ENCODE measurements around the gene KDM4B. TPM values are rescaled to one million over a fixed set of nuclear protein-coding genes. Genes with fewer than 3 reads are reported as not detected.

The KDM4B gene
- polyA plus RNA-seq, 1 of the 3 experiments (the other 2 are of a cell fraction): 12.2 TPM

GRCh38 chr19:5023128-5023571, 54.2 kb downstream of the KDM4B start:
- POLR2A ChIA-PET: interaction anchor here (0.5 kb wide), 1 partner anchor 128 kb away, joined by 3 read pairs; no protein-coding TSS in a partner anchor
- no peak for DNase-seq
- peaks cover 59% of the 10 kb centered on the region for H4K20me1 ChIP-seq (ENCODE audit: insufficient read depth)

GRCh38 chr19:5024282-5024681, 55.4 kb downstream of the KDM4B start:
- WGBS (ENCODE audit: low lambda C conversion rate): 67% methylated on average over 1 of the region's 10 CpGs
- H3K4me1 ChIP-seq (ENCODE audit: control insufficient read depth in 1 of 2, insufficient read depth in 2 of 2, low read depth in 1 of 2, low read length in 1 of 2): peaks cover 0 to 3% of the 10 kb centered on the region in 2 experiments; a peak in 1 of 4 replicates
- H4K20me1 ChIP-seq (ENCODE audit: insufficient read depth): peaks cover 62% of the 10 kb centered on the region
- H3K9ac ChIP-seq: no peak overlapping the region
- no peaks in the 10 kb centered on the region for H3K9me2 ChIP-seq
- H2AFZ ChIP-seq (ENCODE audit: low read depth): no peak overlapping the region
- H3K4me2 ChIP-seq: no peak overlapping the region
- H3K27me3 ChIP-seq (ENCODE audit: insufficient read depth): no peaks in the 10 kb centered on the region
- CTCF ChIA-PET: interaction anchor here (0.5 to 3.4 kb wide), 3 partner anchors 12 to 113 kb away, joined by 3 to 18 read pairs (median 3); no protein-coding TSS in a partner anchor
- no peak overlapping the region for H3K4me3 ChIP-seq (ENCODE audit: low read depth in 2 of 2, low read length in 1 of 2)
- H3K27ac ChIP-seq (ENCODE audit: low read depth in 2 of 2, low read length in 1 of 2): no peak overlapping the region
- no peak for DNase-seq
- peaks cover 82% of the 10 kb centered on the region for H3K79me2 ChIP-seq (ENCODE audit: insufficient read depth)
- no peaks in the 10 kb centered on the region for H3K9me3 ChIP-seq
- no peaks in the 10 kb centered on the region for H3K36me3 ChIP-seq (replicated peaks in 1 of 2; ENCODE audit: control insufficient read depth in 1 of 2, insufficient read depth in 2 of 2, low read length in 1 of 2)
- POLR2A ChIA-PET: no interaction called here
- H3F3A ChIP-seq (replicated peaks; ENCODE audit: insufficient read depth): no peaks in the 10 kb centered on the region
- TF ChIP-seq MEF2A (IDR thresholded peaks at IDR 0.05; ENCODE audit: borderline replicate concordance, low read depth) (no peak), FOSL2 (IDR thresholded peaks at IDR 0.05; ENCODE audit: borderline replicate concordance, low read depth) (no peak), USF1 (IDR thresholded peaks at IDR 0.05; ENCODE audit: borderline replicate concordance, low read depth) (no peak), GATA2 (CRISPR knock-in tag; IDR thresholded peaks at IDR 0.05) (no peak), FOXJ3 (CRISPR knock-in tag; IDR thresholded peaks at IDR 0.05) (no peak), RFX5 (IDR thresholded peaks at IDR 0.05; ENCODE audit: low read length) (no peak), IRF3 (IDR thresholded peaks at IDR 0.05; ENCODE audit: low read depth, low read length) (no peak), EZH2phosphoT487 (IDR thresholded peaks at IDR 0.05; ENCODE audit: borderline replicate concordance, low read depth) (no peak), YY1 (IDR thresholded peaks at IDR 0.05; ENCODE audit: low read depth) (no peak)

More at GRCh38 chr19:5023128-5023571, 54.2 kb downstream of the KDM4B start:
- H3K4me2 ChIP-seq: no peak overlapping the region
- H3K36me3 ChIP-seq (replicated peaks in 1 of 2; ENCODE audit: control insufficient read depth in 1 of 2, insufficient read depth in 2 of 2, low read length in 1 of 2): peaks cover 0 to 1% of the 10 kb centered on the region in 2 experiments
- H3K27ac ChIP-seq (ENCODE audit: low read depth in 2 of 2, low read length in 1 of 2): no peak overlapping the region
- peaks cover 72% of the 10 kb centered on the region for H3K79me2 ChIP-seq (ENCODE audit: insufficient read depth)
- H3F3A ChIP-seq (replicated peaks; ENCODE audit: insufficient read depth): peaks cover under 1% of the 10 kb centered on the region
- H3K9ac ChIP-seq: no peak overlapping the region
- no peaks in the 10 kb centered on the region for H3K27me3 ChIP-seq (ENCODE audit: insufficient read depth)
- no peak overlapping the region for H3K4me3 ChIP-seq (ENCODE audit: low read depth in 2 of 2, low read length in 1 of 2)
- WGBS (ENCODE audit: low lambda C conversion rate): 83% methylated on average over 6 of the region's 19 CpGs
- peaks cover 0 to 3% of the 10 kb centered on the region in 2 experiments; a peak in 1 of 4 replicates for H3K4me1 ChIP-seq (ENCODE audit: control insufficient read depth in 1 of 2, insufficient read depth in 2 of 2, low read depth in 1 of 2, low read length in 1 of 2)
- no peak for TF ChIP-seq ZBTB33 (IDR thresholded peaks at IDR 0.05; ENCODE audit: borderline replicate concordance, low read depth)
- TF ChIP-seq NRF1 (IDR thresholded peaks at IDR 0.05; ENCODE audit: low read depth, low read length): no peak
- no peak for TF ChIP-seq POLR2AphosphoS5 (IDR thresholded peaks at IDR 0.05; ENCODE audit: low read depth, low read length)
- TF ChIP-seq NFIC (IDR thresholded peaks at IDR 0.05; ENCODE audit: borderline replicate concordance): no peak
- no peak for TF ChIP-seq JUND (IDR thresholded peaks at IDR 0.05)
- no peak for TF ChIP-seq USF2 (IDR thresholded peaks at IDR 0.05; ENCODE audit: borderline replicate concordance, low read depth, low read length)
- TF ChIP-seq FOXM1 (IDR thresholded peaks at IDR 0.05; ENCODE audit: low read depth): no peak
- no peak for TF ChIP-seq USF1 (IDR thresholded peaks at IDR 0.05; ENCODE audit: borderline replicate concordance, low read depth)
- H3K9me2 ChIP-seq: no peaks in the 10 kb centered on the region
- CTCF ChIA-PET: interaction anchor here (1.4 to 1.5 kb wide), 2 partner anchors 8 to 22 kb away, joined by 5 read pairs; no protein-coding TSS in a partner anchor
- H2AFZ ChIP-seq (ENCODE audit: low read depth): no peak overlapping the region
- no peaks in the 10 kb centered on the region for H3K9me3 ChIP-seq
